T-helper 22 cell (primary cell): ENCODE results near the gene CLCN6.

Experiments used
- DNase-seq: peaks from one replicate; pipeline ENCODE4 v3.0.0-alpha.2; 2020; ENCODE audit warnings: low read depth

Gene CLCN6

GRCh38 chr1:11855430-11855829 lies 49.4 kb downstream of the CLCN6 start:
- no peak for DNase-seq

GRCh38 chr1:11856698-11857097 lies 50.7 kb downstream of the CLCN6 start:
- DNase-seq: no peak

DNA sequence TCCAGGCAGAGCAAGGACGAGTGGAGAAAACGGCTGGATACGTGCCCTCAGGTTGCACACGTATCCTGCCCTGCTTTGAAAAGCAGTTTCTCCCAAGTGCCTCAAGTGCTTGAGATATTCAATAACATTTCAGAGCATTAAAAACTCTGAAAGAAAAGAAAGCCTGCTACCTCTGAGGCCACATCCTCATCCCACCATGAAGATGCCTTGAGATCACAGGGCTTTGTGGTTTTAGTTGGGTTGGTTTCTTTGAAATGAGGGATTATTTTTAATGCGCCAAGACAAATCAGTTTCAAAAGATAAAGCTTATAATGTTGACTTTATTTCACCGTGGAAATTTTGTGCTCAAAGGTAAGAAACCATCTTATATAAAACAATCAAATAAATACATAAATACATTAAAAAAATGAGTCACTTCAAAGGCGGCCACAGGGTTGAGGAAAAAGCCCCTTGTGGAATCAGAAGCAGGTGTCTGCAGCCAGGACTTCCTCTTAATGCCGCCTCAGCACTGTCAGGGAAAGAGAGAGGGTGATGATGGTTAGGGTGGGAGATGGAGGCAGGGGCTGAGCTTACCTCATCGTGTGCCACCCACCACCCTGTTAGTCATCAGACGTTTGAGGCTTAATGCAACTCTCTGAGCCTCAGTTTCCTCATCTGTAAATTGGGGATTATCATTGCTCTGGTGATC lies 51.3 kb downstream of the CLCN6 start:
- DNase-seq: no peak

DNA sequence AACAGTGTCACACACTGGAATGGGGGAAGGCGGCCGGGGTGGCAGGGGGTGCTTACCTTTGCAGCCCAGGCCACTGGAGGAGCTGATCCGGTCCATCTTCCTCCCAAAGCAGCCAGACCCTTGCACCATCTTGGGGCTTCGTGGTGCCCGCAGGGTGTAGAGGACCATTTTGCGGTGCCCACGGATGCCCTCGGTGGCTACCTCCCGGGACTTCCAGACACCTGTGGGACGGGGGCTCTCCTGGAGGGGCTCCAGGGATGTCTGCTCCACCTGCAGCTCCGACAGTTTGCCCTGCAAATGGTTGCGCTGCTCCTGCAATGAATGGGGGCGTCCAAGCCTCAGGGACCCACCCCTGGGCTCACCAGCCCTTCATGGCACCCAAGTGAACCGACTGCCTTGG lies 52.2 kb downstream of the CLCN6 start:
- no peak for DNase-seq

- no peak for DNase-seq
Measured at GRCh38 chr1:11858613-11858967, 52.6 kb downstream of the CLCN6 start, which contains the start of gene NPPB. Gene NPPB, minus strand, starts transcription at chr1:11858945. Its CDS starts 112 bp downstream, at chr1:11858833.

- peak; percentile 37 for DNase-seq
Measured at GRCh38 chr1:11858968-11859871, 53.2 kb downstream of the CLCN6 start.

DNA sequence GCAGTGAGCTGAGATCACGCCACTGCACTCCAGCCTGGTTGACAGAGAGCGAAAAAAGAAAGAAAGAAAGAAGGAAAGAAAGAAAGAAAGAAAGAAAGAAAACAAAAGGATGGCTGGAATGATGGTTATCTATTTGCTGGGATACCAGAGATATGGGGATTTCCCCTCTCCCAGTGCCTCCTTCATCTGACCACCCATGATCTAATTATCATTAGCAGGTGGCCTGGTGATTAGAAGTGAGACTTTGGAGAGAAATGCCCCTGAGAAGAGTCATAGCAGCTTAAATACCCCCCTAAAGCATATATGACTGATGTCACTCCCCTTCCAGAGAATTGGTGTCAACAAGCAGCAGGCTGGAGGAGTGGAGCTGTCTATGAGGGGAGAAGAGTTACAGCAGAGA lies 54.1 kb downstream of the CLCN6 start:
- no peak for DNase-seq

DNA sequence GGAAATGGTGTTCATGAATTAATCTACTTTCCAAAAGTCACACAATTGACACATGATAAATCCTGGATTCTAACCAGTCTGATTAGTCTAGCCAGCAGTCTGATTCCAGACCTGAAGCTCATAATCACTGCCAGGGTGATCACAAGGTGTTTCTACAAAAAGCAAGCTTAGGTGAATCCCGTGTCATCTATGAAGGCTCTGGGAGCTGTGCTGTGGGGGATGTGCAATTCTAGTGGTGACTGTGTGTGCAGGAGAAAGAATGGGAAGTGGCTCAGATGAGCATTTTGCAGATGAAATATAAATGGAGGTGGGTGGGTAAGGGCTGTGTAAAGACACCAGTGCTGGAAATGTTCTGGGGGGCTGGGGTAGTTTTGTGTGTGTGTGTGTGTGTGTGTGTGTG lies 54.6 kb downstream of the CLCN6 start:
- no peak for DNase-seq

GRCh38 chr1:11862890-11863289 lies 56.9 kb downstream of the CLCN6 start:
- DNase-seq: no peak

DNA sequence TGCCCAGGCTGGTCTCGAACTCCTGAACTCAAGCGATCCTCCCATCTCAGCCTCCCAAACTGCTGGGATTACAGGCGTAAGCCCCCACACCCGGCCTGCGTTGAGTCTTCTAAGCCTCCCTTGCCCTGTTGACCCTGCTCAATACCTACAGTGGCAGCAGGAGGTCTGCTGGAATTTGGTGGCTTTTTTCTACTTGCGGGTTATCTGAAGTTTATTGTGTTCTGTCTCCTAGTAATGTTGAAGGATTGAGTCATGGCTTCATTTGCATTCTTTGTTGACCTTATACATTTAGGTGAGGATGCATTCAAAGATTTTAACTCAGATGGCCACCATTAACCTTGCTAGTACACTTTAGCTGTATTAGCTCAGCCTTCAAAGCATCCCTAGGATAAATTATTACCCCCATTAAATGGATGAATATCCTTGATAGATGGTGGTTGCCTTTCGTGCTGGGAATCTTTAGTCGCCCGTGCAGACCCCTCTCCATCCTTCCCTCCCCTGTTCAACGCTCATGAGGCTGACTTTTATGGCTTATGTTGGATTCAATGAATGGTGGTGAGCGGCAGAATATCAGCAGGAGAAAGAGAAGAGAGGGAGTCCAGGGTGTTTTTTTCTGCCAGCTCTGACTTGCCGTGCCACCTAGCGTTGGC lies 62.5 kb downstream of the CLCN6 start:
- DNase-seq: no peak

DNA sequence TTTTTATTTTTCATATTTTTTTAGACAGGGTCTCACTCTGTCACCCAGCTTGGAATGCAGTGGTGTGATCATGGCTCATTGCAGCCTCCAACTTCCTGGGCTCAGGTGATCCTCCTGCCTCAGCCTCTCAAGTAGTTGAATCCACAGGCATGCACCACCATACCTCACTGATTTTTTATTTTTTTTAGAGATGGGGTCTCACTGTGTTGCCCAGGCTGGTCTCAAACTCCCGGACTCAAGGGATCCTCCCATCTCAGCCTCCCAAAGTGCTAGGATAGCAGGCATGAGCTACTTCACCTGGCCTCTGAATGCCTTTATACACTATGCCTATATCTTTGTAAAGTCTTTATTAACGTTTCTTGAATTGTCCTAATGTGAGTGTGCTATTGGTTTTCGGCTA lies 63.1 kb downstream of the CLCN6 start:
- DNase-seq: no peak

GRCh38 chr1:11869650-11870207 lies 63.7 kb downstream of the CLCN6 start:
- no peak for DNase-seq

- DNase-seq: no peak
Measured at GRCh38 chr1:11872545-11872944, 66.6 kb downstream of the CLCN6 start.

DNA sequence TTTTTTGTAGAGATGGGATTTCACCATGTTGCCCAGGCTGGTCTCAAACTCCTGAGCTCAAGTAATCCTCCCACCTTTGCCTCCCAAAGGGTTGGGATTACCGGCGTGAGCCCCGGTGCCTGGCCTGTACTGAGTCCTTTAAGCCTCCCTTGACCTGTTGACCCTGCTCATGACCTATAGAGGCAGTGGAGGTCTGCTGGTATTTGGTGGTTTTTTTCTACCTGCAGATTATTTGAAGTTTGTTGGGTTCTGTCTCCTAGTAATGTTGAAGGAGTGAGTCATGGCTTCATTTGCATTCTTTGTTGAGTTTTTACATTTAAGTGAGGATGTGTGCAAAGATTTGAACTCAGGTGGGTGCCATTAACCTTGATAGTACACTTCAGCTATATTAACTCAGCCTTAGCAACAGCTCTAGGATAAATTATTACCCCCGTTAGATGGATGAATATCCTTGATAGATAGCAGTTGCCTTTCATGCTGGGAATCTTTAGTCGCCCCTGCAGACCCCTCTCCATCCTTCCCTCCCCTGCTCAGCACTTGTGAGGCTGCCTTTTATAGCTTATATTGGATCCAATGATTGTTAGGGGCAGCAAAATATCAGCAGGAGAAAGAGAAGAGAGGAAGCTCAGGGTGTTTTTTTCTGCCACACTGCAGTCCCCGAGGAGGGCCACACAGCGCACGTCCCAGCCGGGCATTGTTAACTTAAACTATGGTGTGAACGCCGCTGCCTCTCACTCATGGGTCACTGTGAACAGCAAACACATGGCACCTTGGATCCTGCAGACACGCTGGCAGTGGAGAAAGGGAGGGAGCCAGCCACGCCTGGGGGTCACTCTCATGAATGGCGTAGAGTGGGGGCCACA lies 67.6 kb downstream of the CLCN6 start:
- no peak for DNase-seq

- DNase-seq: no peak
Measured at GRCh38 chr1:11874258-11874562, 68.2 kb downstream of the CLCN6 start.

GRCh38 chr1:11874624-11875023 lies 68.6 kb downstream of the CLCN6 start:
- DNase-seq: no peak

- no peak for DNase-seq
Measured at GRCh38 chr1:11875094-11875493, 69.1 kb downstream of the CLCN6 start.

GRCh38 chr1:11877074-11877473 lies 71.1 kb downstream of the CLCN6 start:
- DNase-seq: no peak

GRCh38 chr1:11878081-11878890 lies 72.3 kb downstream of the CLCN6 start:
- DNase-seq: no peak

- no peak for DNase-seq
Measured at GRCh38 chr1:11878891-11879190, 72.8 kb downstream of the CLCN6 start.
